ENCODE data around the gene ABCA1.

DNA sequence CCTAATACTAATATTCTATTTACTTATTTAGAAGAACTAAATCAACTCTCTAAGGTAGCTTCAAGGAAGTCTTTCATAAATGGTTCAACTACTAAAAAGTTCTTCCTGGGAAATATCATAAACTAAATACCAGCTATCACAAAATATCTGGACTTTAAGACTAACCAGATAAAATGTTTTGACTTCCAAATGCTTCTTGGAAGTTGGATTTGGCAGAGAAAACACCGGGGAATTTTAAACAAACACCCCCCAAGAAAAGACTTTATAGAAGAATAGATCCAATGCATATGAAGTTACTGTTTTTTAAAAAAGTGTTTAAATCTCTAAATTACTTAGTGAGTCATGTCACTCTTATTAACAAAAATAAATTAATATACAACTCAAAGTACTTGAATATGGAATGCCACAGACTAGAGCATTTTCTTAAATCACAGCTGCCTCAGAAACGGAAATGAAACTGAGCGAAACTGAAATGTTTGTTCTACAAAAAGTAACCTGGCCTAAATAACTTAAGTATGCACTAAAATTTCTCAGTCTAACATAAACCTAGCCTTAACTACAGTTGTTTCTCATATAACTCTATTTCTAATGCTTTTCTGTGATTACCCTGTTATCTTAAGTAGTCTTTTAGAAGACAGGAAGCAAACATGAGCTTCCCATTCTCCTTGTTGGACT, 6.8 kb downstream of the ABCA1 start:
- TF ChIP-seq, protein P1, sequence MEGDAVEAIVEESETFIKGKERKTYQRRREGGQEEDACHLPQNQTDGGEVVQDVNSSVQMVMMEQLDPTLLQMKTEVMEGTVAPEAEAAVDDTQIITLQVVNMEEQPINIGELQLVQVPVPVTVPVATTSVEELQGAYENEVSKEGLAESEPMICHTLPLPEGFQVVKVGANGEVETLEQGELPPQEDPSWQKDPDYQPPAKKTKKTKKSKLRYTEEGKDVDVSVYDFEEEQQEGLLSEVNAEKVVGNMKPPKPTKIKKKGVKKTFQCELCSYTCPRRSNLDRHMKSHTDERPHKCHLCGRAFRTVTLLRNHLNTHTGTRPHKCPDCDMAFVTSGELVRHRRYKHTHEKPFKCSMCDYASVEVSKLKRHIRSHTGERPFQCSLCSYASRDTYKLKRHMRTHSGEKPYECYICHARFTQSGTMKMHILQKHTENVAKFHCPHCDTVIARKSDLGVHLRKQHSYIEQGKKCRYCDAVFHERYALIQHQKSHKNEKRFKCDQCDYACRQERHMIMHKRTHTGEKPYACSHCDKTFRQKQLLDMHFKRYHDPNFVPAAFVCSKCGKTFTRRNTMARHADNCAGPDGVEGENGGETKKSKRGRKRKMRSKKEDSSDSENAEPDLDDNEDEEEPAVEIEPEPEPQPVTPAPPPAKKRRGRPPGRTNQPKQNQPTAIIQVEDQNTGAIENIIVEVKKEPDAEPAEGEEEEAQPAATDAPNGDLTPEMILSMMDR (conservative IDR thresholded peaks at IDR 0.05; ENCODE audit: low read depth, low read length): no peak
- TF ChIP-seq EZH2phosphoT487 (IDR thresholded peaks at IDR 0.05; ENCODE audit: borderline replicate concordance, low read length): no peak

All from PC-3 (cell line).